HepG2 (cell line): Measurements from ENCODE around the gene ZBTB18. TPM values are rescaled to one million over a fixed set of nuclear protein-coding genes. Genes with fewer than 3 reads are reported as not detected.

Source experiments
- ATAC-seq: fragments of 200-7000 bp; cut with Tn5 transposase; 3 replicates; pipeline ENCODE4 v1.9.1; 2020; ENCODE audit warnings: mild to moderate bottlenecking, moderate library complexity
- BruUV-seq: library from RNA; stranded (reverse); fragments of 400-500 nt; replicated peaks from 2 replicates; lab custom pipeline; 2021; lab: Mats Ljungman, UMichigan
- CTCF ChIA-PET: fragments of 300-600 bp; formaldehyde crosslinking; extraction: SDS; loops from one replicate; lab custom pipeline; 2021; ENCODE audit warnings: low total read pairs, inconsistent platforms, low intra/inter-chr PET ratio; lab: Yijun Ruan, JAX
- POLR2A ChIA-PET: fragments of 350-600 bp; sonication (Branson Sonifier 250); formaldehyde crosslinking; loops from one replicate; lab custom pipeline; 2020; ENCODE audit warnings: antibody characterized with exemption, inconsistent platforms; lab: Yijun Ruan, JAX
- DNase-seq: peaks from one replicate; pipeline ENCODE4 v3.0.0-alpha.2; 2015; ENCODE audit warnings: low spot score
- FAIRE-seq: peaks from 3 replicates; lab custom pipeline; 2011; peaks lifted over from hg19 to GRCh38; lab: Jason Lieb, UNC
- H2AFZ ChIP-seq: one replicate; pipeline ENCODE4 v1.6.1; 2011; ENCODE audit warnings: low read length, inconsistent platforms
- H3K27ac ChIP-seq: fragments of 300-600 bp; 3 replicates; pipeline ENCODE4 v1.8.0; 2011; ENCODE audit warnings: mixed run types, mild to moderate bottlenecking, mixed read lengths, low read length, inconsistent platforms; ENCODE audit not compliant: insufficient read depth; ENCODE audit errors: extremely low read length
- H3K27me3 ChIP-seq, 2 experiments: fragments of 200-600 bp in 1 of 2; 2 replicates in 1 of 2; 3 replicates in 1 of 2; pipeline versions ENCODE4 v1.6.0 to v1.8.0; 2011; ENCODE audit warnings: low read length in 2 of 2, mild to moderate bottlenecking in 2 of 2, moderate library complexity in 2 of 2, inconsistent platforms in 1 of 2; ENCODE audit not compliant: insufficient read depth in 2 of 2, control insufficient read depth in 1 of 2
- H3K36me3 ChIP-seq, 2 experiments: fragments of 200-600 bp in 1 of 2; replicated peaks in 1 of 2; 2 replicates in 1 of 2; 3 replicates in 1 of 2; pipeline versions ENCODE4 v1.5.1 to v1.8.0; 2011; ENCODE audit warnings: low read length in 2 of 2, inconsistent platforms in 1 of 2; ENCODE audit not compliant: insufficient read depth in 2 of 2, control insufficient read depth in 1 of 2
- H3K4me1 ChIP-seq: 2 replicates; pipeline ENCODE4 v1.5.1; 2012; ENCODE audit warnings: low read length, inconsistent platforms; ENCODE audit not compliant: insufficient read depth
- H3K4me2 ChIP-seq: 2 replicates; pipeline ENCODE4 v1.6.0; 2011; ENCODE audit warnings: low read depth, low read length, inconsistent platforms
- H3K4me3 ChIP-seq, 3 experiments: fragments of 200-600 bp in 1 of 3; sonication (generic), shearing (Covaris generic) in 1 of 3; replicated peaks in 1 of 3; 2 replicates each; pipeline ENCODE4 v1.5.1; 2011 to 2016; ENCODE audit warnings: low read length in 3 of 3, inconsistent platforms in 2 of 3, low read depth in 2 of 3, mild to moderate bottlenecking in 2 of 3, control low read depth in 1 of 3, mixed read lengths in 1 of 3; ENCODE audit not compliant: insufficient read depth in 1 of 3
- H3K79me2 ChIP-seq: one replicate; pipeline ENCODE4 v1.6.1; 2011; ENCODE audit warnings: low read length, inconsistent platforms; ENCODE audit not compliant: insufficient read depth
- H3K9ac ChIP-seq: 2 replicates; pipeline ENCODE4 v1.6.0; 2011; ENCODE audit warnings: mild to moderate bottlenecking, low read depth, low read length, inconsistent platforms; ENCODE audit not compliant: insufficient read depth
- H3K9me3 ChIP-seq: 2 replicates; pipeline ENCODE4 v1.5.1; 2012; ENCODE audit warnings: mild to moderate bottlenecking, low read length
- H4K20me1 ChIP-seq: 2 replicates; pipeline ENCODE4 v1.6.0; 2011; ENCODE audit warnings: inconsistent platforms, mild to moderate bottlenecking, low read length, moderate library complexity; ENCODE audit not compliant: insufficient read depth
- ATF2 ChIP-seq: sonication (generic); formaldehyde crosslinking; IDR thresholded peaks from 2 replicates; pipeline ENCODE4 v1.4.0; 2020; ENCODE audit warnings: missing genetic modification reagents
- ATF4 ChIP-seq, 2 experiments: fragments of 450-650 bp in 1 of 2; sonication (generic) in 1 of 2; formaldehyde crosslinking; IDR thresholded peaks; 2 replicates each; pipeline versions ENCODE4 v1.5.0 to v1.8.0; 2020 to 2022; ENCODE audit warnings: mild to moderate bottlenecking in 1 of 2, missing genetic modification reagents in 1 of 2
- CREM ChIP-seq, 2 experiments: sonication (generic) in 1 of 2; formaldehyde crosslinking in 1 of 2; IDR thresholded peaks; 2 replicates each; pipeline versions ENCODE4 v1.4.0 to v1.6.1; 2016 to 2020; ENCODE audit warnings: antibody characterized with exemption in 1 of 2, mild to moderate bottlenecking in 1 of 2, missing genetic modification reagents in 1 of 2
- FOXO1 ChIP-seq: sonication (generic); formaldehyde crosslinking; IDR thresholded peaks from 2 replicates; pipeline ENCODE4 v1.4.0; 2020; ENCODE audit warnings: missing genetic modification reagents
- JDP2 ChIP-seq: sonication (generic); formaldehyde crosslinking; IDR thresholded peaks from 2 replicates; pipeline ENCODE4 v1.8.1; 2022; ENCODE audit warnings: missing genetic modification reagents, borderline replicate concordance
- MNT ChIP-seq: fragments of 450-650 bp; IDR thresholded peaks from 2 replicates; pipeline ENCODE4 v1.6.1; 2016
- SNAPC2 ChIP-seq: sonication (generic); formaldehyde crosslinking; IDR thresholded peaks from 2 replicates; pipeline ENCODE4 v1.8.1; 2022; ENCODE audit warnings: mild to moderate bottlenecking, missing genetic modification reagents
- TBP ChIP-seq: sonication (generic); formaldehyde crosslinking; IDR thresholded peaks from 2 replicates; pipeline ENCODE4 v1.5.0; 2020; ENCODE audit warnings: missing genetic modification reagents
- TSC22D2 ChIP-seq: sonication (generic); formaldehyde crosslinking; IDR thresholded peaks from 2 replicates; pipeline ENCODE4 v1.5.1; 2020; ENCODE audit warnings: missing genetic modification reagents, mild to moderate bottlenecking, borderline replicate concordance
- ZNF335 ChIP-seq: sonication (generic); formaldehyde crosslinking; IDR thresholded peaks from 2 replicates; pipeline ENCODE4 v1.4.0; 2020; ENCODE audit warnings: missing genetic modification reagents
- ZNF605 ChIP-seq: sonication (generic); formaldehyde crosslinking; IDR thresholded peaks from 2 replicates; pipeline ENCODE4 v1.8.0; 2022; ENCODE audit warnings: mild to moderate bottlenecking, missing genetic modification reagents
- WGBS: methylation state at CpG from one replicate; pipeline ENCODE4 v1.1.6; 2017; ENCODE audit warnings: low lambda C conversion rate; 5-methylcytosine and 5-hydroxymethylcytosine counted together
- in situ Hi-C: cut with HindIII; loops from 2 replicates; pipeline ENCODE4 v1.10.0; 2017; ENCODE audit warnings: low pct_unique_long_range_greater_than_20kb; ENCODE audit not compliant: extremely low pct_ligation_motif_present
- intact Hi-C: fragments of 100-400 bp; cut with micrococcal nuclease; formaldehyde crosslinking; loops from one replicate; pipeline ENCODE4 v1.10.0; 2022; ENCODE audit not compliant: unreplicated experiment
- polyA plus RNA-seq, 8 experiments: library from polyadenylated mRNA; depleted of rRNA in 3 of 8; stranded (reverse) in 7 of 8; unstranded in 1 of 8; fragments of >200 nt; fragmentation: Illumina TruSeq in 4 of 8; extraction: Trizol in 4 of 8; gene quantifications; 2 replicates each; pipeline versions ENCODE4 v1.2.1 to v1.2.3, GENCODE V29; 2011 to 2016; ENCODE audit warnings: low read depth in 4 of 8, missing spikeins in 1 of 8, mixed read lengths in 1 of 8; ENCODE audit not compliant: insufficient read depth in 1 of 8
- total RNA-seq, 5 experiments: library from RNA; depleted of rRNA; stranded (reverse); fragments of >200 nt; fragmentation: Illumina TruSeq; extraction: Trizol; gene quantifications; 2 replicates each; pipeline ENCODE4 v1.2.3, GENCODE V29; 2016; ENCODE audit warnings: low read depth in 1 of 5

The ZBTB18 gene
- total and polyA plus RNA-seq, 2 of the 13 experiments (the other 11 are each of a cell fraction or from before 2014, with no cell fraction given): 3.1 to 4.3 TPM

GRCh38 chr1:244042293-244042692 lies 8.8 kb upstream of the ZBTB18 start:
- WGBS: 78% methylated on average over 3 of the region's 3 CpGs
- Histone ChIP-seq H3K36me3 (no peaks in the 10 kb centered on the region), H3K4me1 (peaks cover 10% of the 10 kb centered on the region; the same call in 1 of the 2 replicates), H3K27me3 (peaks cover 0 to 7% of the 10 kb centered on the region in 2 experiments; a peak in 2 of 5 replicates), H3K27ac (no peak overlapping the region), H3K9me3 (no peaks in the 10 kb centered on the region), H2AFZ (no peak overlapping the region), H3K4me3 (no peak overlapping the region), H3K79me2 (no peaks in the 10 kb centered on the region), H3K9ac (no peak overlapping the region), H4K20me1 (no peaks in the 10 kb centered on the region), H3K4me2 (no peak overlapping the region)
- ChIA-PET CTCF (no interaction called here), POLR2A (no interaction called here)
- intact Hi-C loops: loop anchor here (10.0 kb wide), 1 partner anchor 187 kb away; the partner anchor contains the start of gene AKT3
- ATAC-seq (no peak), DNase-seq (no peak), FAIRE-seq (no peak)
- TF ChIP-seq ATF2 (CRISPR knock-in tag) (no peak), ZNF335 (CRISPR knock-in tag) (no peak), CREM (IDR thresholded peaks at IDR 0.05) (no peak), CREM (CRISPR knock-in tag; IDR thresholded peaks at IDR 0.05) (no peak), MNT (no peak), SNAPC2 (CRISPR knock-in tag) (no peak), FOXO1 (CRISPR knock-in tag) (no peak), TSC22D2 (CRISPR knock-in tag) (no peak), ZNF605 (CRISPR knock-in tag) (no peak), ATF4 (CRISPR knock-in tag; IDR thresholded peaks at IDR 0.05) (no peak), TBP (CRISPR knock-in tag) (no peak), JDP2 (CRISPR knock-in tag) (no peak)
- in situ Hi-C loops: no loop called here
- BruUV-seq: no TSS peak
